IPS DF 4.7 (cell line): ENCODE data around the gene FBXW9.
"Not testable (repeated sequence)": the region's sequence is repeated elsewhere in the genome, so short reads cannot be mapped to it uniquely, and the experiment has no call there.

Experiments
- DNase-seq: peaks from one replicate; pipeline ENCODE4 v3.0.0-alpha.2; 2013; ENCODE audit warnings: low spot score; ENCODE audit errors: extremely low read depth

Gene FBXW9

GRCh38 chr19:12681074-12681987 is 15.1 kb downstream of the FBXW9 start, which contains the start of gene DHPS:
TSS of gene DHPS (minus strand) at chr19:12681880. CDS start at chr19:12681766, 114 bp downstream.
- DNase-seq, result peak; percentile 94

DNA sequence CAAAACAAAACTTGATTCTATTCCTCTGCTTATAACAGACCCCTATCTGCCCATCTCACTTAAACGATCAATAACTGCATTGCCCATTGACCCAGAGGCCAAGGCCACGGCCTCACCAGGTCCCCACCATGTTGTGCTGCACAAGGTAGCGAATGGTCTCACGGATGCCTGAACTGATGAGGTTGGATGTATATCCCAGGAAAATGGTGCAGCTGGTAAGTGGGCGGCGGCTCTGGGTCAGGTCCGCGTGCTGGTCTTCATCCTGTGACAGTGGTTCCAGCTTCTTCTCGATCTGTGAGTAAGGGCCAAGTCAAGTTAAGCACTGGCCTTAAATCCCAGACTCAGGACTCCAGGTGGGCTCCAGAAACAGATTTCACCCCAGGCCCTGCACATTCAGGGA is 16.4 kb downstream of the FBXW9 start:
- no peak for DNase-seq

DNA sequence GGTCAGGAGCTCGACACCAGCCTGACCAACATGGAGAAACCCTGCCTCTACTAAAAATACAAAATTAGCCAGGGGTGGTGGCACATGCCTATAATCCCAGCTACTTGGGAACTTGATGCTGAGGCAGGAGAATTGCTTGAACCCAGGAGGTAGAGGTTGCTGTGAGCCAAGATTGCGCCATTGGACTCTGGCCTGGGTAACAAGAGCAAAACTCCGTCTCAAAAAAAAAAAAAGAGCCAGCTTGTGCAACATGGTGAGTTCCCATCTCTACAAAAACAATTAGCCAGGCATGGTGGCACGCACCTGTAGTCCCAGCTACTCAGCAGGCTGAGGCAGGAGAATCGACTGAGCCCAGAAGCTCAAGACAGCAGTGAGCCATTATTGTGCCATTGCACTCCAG is 18.4 kb downstream of the FBXW9 start:
- not testable (repeated sequence) for DNase-seq

DNA sequence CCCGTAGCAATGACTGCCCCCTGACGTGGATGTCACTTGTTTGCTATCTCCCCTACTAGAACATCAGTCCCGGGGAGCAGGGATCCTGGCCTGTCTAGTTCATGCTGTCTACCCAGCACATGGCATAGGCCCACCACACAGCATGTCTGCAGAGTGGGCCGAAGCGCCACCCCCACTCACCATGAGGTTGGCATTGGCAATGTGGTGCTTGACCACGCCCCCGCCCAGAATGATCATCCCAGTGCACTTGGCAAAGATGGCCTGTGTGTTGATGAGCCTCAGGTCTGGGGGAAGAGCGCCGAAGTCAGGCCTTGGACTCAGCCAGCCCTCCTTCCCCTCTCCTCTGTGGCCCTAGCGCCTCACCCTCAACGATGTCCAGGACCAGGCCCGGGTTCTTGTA is 19.5 kb downstream of the FBXW9 start:
- DNase-seq, result no peak

DNA sequence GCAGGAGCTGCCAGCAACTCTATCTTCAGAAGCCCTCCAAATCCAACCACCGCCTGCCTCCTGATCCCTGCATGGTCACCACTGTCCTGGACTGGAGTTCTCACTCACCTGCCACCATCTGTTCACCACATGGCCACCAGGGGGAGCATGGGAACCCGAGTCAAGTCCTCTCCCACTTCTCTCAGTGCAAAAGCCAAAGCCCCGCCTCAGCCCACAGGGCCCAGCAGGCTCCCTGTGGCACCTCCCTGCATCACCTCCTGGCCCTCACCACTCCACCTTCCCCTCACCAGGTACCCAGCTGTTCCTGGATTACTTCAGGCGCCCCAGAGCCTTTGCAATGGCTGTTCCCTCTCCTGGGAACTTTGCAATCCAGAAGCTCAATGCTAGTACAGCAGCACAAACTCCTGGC is 20.0 kb downstream of the FBXW9 start:
- DNase-seq, result no peak

DNA sequence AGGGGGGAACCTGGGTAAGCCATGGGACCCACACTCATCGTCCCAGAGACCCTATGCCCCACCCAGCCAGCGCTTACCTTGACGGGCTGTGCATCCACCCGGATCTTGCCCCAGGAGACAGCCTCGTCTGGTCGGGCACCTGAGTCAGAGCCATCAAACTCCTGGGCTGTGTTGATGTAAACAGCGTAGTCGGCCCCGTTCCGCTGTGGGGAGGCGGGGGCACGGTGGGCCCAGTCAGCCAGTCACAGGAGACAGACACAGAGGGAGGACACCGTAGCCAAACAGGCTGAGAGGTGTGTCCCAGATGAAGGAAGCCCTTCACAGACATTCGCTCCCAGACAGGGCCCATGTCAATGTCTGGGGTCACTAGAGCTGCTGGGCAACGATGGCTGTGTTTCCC is 20.5 kb downstream of the FBXW9 start:
- no peak for DNase-seq

- no peak for DNase-seq
Measured at GRCh38 chr19:12675399-12675798, 21.0 kb downstream of the FBXW9 start.

DNA sequence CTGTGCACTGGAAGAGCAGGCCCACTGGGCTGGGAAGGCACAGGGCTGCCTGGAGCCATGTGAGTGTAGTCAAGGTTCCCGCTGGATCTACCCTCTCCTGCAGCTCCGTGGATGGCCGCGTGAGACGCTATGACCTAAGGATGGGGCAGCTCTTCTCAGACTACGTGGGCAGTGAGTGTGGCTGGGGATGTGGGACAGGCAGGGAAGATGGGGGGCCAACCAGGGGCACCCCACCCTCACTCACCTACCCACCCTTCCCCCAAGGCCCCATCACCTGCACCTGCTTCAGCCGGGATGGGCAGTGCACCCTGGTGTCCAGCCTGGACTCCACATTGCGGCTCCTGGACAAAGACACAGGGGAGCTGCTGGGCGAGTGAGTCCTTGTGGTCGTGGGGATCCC is 23.7 kb downstream of the FBXW9 start:
- DNase-seq, result no peak

DNA sequence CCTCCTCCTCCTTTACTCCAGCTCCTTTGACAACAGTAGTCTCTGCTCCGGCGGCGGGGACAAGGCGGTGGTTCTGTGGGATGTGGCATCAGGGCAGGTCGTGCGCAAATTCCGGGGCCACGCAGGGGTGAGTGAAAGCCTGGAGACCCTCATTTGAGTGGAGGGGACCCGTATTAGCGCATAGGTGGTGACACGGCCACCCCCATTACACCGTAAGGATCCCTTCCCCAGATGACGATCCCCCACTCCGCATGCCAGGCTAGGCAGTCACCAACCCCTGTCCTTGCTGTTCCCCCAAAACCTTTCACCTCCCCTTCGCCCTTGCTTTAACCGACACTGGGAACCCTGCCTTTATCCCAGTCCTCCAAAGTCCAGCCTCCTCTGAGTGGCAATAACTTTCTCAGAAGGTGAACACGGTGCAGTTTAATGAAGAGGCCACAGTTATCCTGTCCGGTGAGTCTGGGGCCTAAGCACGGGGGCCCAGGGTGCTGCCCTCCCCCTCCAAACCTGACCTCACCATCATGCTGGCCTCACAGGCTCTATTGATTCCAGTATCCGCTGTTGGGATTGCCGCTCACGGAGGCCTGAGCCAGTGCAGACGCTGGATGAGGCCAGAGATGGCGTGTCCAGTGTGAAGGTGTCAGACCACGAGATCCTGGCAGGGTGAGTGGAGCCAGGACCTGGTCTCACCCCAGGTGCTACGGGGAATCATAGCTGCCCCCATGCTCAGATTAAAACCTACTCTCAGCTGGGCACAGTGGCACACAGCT is 26.1 kb downstream of the FBXW9 start:
- no peak for DNase-seq

DNA sequence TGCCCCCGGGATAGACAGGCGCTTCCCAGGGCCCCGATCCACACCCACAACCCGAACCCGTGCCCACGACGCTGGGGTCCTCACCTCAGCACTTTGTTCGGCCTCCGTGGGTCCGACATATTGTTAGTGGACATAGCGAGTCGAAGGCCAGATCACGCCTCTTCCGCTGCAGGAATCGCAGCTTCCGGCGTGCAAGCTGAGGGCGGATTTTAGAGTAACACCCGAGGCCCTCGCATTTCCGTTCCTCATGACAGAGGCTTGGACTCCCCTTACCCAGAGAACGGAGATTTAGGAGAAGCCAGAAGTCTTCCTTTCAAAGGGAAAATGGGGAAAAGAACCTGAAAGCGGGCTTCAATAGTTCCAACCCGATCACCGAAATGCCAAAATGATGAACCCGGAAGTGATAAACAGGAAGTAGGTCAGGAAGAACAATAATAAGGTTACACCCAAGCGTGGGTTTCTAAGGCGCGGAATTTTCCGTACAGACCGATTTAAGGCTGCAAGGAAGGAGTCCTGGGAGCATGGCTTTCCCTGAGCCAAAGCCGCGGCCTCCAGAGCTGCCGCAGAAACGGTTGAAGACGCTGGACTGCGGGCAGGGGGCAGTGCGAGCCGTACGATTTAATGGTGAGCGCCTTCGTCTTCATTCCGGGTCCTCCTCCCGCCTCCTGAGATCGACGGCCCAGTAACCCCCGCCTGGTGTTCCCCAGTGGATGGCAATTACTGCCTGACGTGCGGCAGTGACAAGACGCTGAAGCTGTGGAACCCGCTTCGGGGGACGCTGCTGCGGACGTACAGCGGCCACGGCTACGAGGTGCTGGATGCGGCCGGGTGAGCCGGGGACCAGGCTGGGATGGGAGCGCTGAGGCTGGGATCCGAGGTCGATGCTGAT is 26.9 kb downstream of the FBXW9 start:
- DNase-seq, result no peak

GRCh38 chr19:12668932-12669269 is 27.5 kb downstream of the FBXW9 start:
- no peak for DNase-seq

DNA sequence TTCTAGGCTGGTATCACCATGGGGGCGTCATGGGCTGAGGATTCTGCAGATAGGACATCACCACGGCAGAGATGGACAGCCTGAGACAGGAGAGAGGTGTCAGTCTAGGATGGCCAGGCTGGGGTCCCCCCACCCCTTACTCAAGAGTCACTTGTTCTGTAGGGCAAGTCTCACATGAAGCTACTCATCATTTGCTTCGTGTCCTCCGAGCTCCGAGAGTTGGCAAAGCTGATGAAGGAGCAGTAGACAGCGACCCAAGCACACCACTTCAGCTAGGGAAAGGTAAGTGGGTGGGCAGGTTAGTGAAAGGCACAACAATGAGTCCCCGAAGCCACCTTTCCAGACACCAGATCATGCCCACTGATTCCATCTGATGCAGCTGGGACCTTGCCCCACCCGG is 28.1 kb downstream of the FBXW9 start:
- DNase-seq, result no peak

DNA sequence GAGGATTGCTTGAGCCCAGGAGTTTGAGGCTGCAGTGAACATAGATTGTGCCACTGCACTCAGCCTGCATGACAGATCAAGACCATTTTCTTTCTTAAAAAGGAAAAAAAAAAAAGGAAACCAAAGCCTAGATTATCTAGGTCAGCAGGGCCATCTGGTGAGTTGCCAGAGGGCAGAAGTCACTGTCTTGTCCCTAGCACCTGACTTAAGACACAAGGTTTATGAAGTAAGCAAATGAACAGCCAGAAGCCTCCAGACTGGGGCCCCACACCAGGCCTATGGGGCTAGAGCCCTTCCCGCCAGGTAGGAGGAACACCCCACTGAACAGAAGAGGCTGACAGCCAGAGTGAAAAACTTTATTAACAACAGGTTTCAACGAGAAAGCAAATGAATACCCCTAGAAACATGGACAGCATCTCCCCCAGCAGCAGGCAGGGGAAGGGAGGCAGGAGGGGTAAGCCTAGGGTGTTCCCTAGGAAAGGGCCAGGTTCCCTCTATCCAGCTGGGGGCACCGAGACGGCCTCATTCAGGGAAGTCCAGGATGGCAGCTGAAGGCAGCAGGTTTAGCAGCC is 28.6 kb downstream of the FBXW9 start:
- no peak for DNase-seq

GRCh38 chr19:12666265-12667048 is 30.0 kb downstream of the FBXW9 start, which contains the start of the genes MAN2B1 and WDR83:
TSS of gene MAN2B1 (minus strand) at chr19:12666742. CDS start at chr19:12666701, 41 bp downstream.
TSS of gene WDR83 (plus strand) at chr19:12666807. CDS start at chr19:12669791, 2,984 bp downstream.
- DNase-seq, result no peak

DNA sequence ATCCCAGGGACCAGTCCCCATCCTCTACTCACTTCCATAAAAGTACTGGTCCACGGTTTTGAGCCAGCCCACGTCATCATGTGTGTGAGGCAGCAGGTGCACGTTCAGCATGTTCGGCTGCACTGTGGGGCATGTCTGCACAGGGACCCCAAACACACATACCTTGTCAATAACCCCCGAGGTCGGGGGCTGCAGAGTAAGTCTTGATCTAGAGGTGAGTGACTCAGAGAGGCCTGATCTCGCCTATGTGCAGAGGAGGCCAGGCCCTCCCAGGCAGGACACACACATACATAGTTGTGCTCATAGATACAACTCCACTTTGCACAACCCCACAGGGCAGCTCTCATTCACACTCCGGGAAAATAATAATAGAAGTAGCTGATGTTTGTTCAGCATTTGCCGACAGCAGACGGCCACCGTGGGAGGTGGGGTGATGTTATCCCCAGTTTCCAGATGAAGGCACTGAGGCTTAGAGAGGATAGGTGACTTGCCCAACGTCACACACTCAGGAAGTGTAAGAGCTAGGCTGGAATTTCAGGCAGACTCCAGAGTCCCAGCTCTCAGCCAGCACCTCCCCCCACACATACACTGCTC is 30.7 kb downstream of the FBXW9 start:
- DNase-seq, result no peak

DNA sequence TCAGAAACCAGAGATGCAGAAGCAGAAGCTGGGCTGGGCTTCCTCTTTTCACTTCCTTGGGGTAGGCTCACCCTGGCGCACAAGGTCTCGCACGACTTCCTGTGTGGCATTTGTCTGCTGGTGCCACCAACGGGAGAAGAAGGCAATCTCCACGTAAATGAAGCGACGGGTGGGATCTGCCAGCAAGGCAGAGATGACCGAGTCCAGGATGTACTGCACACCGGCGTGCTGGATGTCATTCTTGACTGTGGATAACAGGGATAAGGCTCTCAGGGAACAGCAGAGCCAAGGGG is 31.2 kb downstream of the FBXW9 start:
- DNase-seq, result no peak

DNA sequence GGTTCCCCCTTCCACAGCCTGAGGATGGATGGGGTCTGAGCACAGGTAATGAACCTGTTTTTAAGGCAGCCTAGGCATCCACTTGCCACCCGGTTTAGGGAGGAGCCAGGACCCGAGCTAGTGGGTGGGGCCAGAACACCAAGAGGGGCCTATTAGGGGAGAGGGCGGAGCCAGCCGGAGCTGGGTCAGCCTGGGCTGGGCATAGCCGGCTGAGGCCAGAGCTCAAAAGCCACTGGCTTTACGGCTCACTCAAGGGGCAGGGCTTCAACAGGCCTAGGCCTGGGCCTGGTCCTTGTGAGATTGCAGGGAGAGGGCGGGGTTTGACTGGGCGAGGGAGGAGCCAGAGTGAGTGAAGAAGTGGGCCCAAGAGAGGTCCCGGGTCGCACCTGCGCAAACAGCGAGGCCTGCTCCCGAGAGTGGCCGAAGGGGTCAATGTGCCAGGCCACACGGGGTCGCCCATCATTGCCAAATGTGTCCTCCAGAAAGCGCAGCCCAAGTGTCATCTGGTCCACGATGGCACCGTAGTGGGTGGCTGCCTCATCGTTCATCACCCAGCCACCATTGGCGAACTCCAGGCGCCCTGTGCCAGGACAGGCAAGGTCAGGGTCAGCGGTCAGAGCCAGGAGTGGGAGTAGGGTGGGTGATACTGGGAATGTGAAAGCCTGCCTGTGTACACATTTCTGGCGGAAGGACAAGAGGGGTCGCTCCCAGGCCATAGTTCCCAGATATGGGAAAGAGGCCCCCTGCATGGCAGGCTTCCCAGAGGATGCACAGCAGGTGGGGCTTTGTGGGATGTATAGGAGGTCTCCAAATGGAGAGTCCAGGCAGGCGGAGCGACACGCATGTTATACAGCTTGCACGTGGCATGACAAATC is 31.8 kb downstream of the FBXW9 start:
- DNase-seq, result peak; percentile 83

DNA sequence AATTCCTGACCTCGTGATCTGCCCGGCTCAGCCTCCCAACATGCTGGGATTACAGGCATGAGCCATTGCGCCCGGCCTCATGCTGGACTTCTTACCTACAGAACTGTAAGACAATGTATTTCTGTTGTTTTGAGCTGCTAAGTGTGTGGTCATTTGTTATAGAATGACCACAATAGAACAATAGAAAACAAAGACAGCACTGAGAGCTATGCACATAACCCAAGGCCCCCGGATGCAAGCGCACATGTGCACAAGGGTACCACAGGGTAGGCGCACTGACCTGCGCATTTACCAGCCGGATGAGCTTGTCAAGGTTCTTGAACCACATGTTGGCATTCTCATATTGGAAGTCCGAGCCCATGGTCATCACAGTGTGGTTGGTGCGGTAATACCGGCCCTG is 35.5 kb downstream of the FBXW9 start:
- no peak for DNase-seq

DNA sequence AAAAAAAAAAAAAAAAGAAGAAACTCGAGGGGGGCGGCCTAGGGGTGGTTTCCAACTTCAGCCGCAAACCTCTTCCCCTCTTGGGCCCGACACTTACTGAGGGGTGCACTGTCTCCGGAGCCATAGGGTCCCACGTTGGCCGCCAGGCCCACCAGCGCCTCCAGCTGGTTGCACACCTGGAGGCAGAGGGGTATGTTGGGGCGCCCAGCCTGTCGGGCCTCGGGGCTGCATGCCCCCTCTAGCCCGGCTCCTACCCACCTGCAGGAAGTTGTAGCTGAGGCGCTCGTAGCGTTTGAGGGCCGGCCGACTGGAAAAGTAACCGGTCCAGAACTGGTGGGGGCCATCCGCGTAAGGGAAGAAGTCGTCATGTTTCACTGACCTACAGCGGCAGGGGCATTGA is 38.5 kb downstream of the FBXW9 start:
- DNase-seq, result no peak
